Measurements from ENCODE around the gene MTCL1. TPM values are rescaled to one million over a fixed set of nuclear protein-coding genes. Genes with fewer than 3 reads are reported as not detected.

The MTCL1 gene
- total and polyA plus RNA-seq, 2 of the 8 experiments (the other 6 are each of a cell fraction or from before 2014, with no cell fraction given), result 16.6 to 60.8 TPM

- Histone ChIP-seq H3K27ac (ENCODE audit: low read depth, low read length) (no peak overlapping the region), H3K18ac (ENCODE audit: extremely low read depth, low read length) (no peak overlapping the region), H3K27me3 (replicated peaks in 1 of 4; ENCODE audit: control insufficient read depth in 3 of 4, extremely low read depth in 1 of 4, insufficient read depth in 3 of 4, low read length in 3 of 4) (peaks cover 0 to 3% (median 0%) of the 10 kb centered on the region in 4 experiments; a peak in 2 of 7 replicates), H2AFZ (ENCODE audit: low read length) (no peak overlapping the region), H3K79me2 (ENCODE audit: control insufficient read depth in 1 of 2, insufficient read depth in 2 of 2, low read length in 2 of 2) (no peaks in the 10 kb centered on the region), H3K9ac (replicated peaks in 1 of 4; ENCODE audit: extremely low read depth in 1 of 4, low read depth in 3 of 4, low read length in 3 of 4) (no peak overlapping the region), H3K23me2 (ENCODE audit: low read depth, low read length) (peaks cover 4% of the 10 kb centered on the region; the same call in 1 of the 2 replicates), H3K79me1 (ENCODE audit: low read depth, low read length) (no peaks in the 10 kb centered on the region), H4K5ac (ENCODE audit: insufficient read length, low read depth, low read length) (no peak overlapping the region), H3K4ac (replicated peaks; ENCODE audit: insufficient read length, low read depth, low read length) (peak overlapping the region; percentile 75), H2BK12ac (ENCODE audit: low read depth, low read length) (no peak overlapping the region), H3K9me3 (ENCODE audit: insufficient read depth in 2 of 2, low read depth in 1 of 2, low read length in 1 of 2) (no peaks in the 10 kb centered on the region), H3K14ac (ENCODE audit: insufficient read length) (peak overlapping the region; percentile 17), H3K4me1 (replicated peaks in 1 of 4; ENCODE audit: control insufficient read depth in 3 of 4, insufficient read depth in 4 of 4, low read length in 3 of 4) (peaks cover 7 to 16% (median 12%) of the 10 kb centered on the region in 4 experiments), H2BK20ac (ENCODE audit: low read length) (no peak overlapping the region), H2BK120ac (replicated peaks; ENCODE audit: low read depth, low read length) (no peak overlapping the region), H3K23ac (ENCODE audit: insufficient read length) (no peak overlapping the region), H3K4me2 (ENCODE audit: insufficient read depth in 1 of 2, low read depth in 2 of 2, low read length in 2 of 2) (no peak overlapping the region), H4K8ac (ENCODE audit: extremely low read depth, insufficient read depth, low read length) (no peak overlapping the region), H4K20me1 (replicated peaks in 1 of 2; ENCODE audit: control insufficient read depth in 1 of 2, insufficient read depth in 2 of 2, low read length in 2 of 2) (no peaks in the 10 kb centered on the region), H3K4me3 (ENCODE audit: extremely low read depth in 1 of 4, insufficient read depth in 2 of 4, low read depth in 3 of 4, low read length in 4 of 4) (no peak overlapping the region), H4K91ac (replicated peaks; ENCODE audit: insufficient read length, low read length) (peak overlapping the region; percentile 44), H3K36me3 (ENCODE audit: control insufficient read depth in 2 of 4, insufficient read depth in 4 of 4, low read length in 3 of 4) (no peaks in the 10 kb centered on the region), H2BK5ac (ENCODE audit: low read depth, low read length) (no peak overlapping the region), H3K56ac (replicated peaks; ENCODE audit: insufficient read length, low read depth, low read length) (no peak overlapping the region), H2BK15ac (ENCODE audit: low read length) (no peak overlapping the region), H2AK5ac (ENCODE audit: low read depth, low read length) (no peak overlapping the region)
- FAIRE-seq (no peak), DNase-seq (ENCODE audit: low read depth in 1 of 2, low spot score in 2 of 2) (no peak)
- CTCF ChIA-PET (ENCODE audit: partially characterized antibody), result interaction anchor here (0.6 to 2.3 kb wide), 3 partner anchors 283 to 1171 kb away, joined by 3 to 9 read pairs (median 6); no protein-coding TSS in a partner anchor
- WGBS, 2 experiments (ENCODE audit: extremely low coverage in 1 of 2, insufficient coverage in 1 of 2, insufficient read length in 1 of 2, insufficient replicate concordance in 2 of 2, low coverage in 1 of 2, low lambda C conversion rate in 2 of 2, missing lambda C conversion rate in 1 of 2), result 96% methylated on average over 2 of the region's 2 CpGs; no CpG with 5 or more reads in 1 of the 2 experiments
- POLR2A ChIA-PET (ENCODE audit: partially characterized antibody), result interaction anchor here (0.6 to 1.3 kb wide), 2 partner anchors 11 to 34 kb away, joined by 3 read pairs; no protein-coding TSS in a partner anchor
- no peak for TF ChIP-seq SP2 (IDR thresholded peaks at IDR 0.05; ENCODE audit: low read length)
Measured at GRCh38 chr18:8699948-8700347, 5.4 kb upstream of the MTCL1 start.
